ENCODE measurements around the gene EHD4.

The EHD4 gene

GRCh38 chr15:41915255-41915994 is 56.9 kb downstream of the EHD4 start:
- DNase-seq = no peak

- no peak for DNase-seq
These were observed 57.9 kb downstream of the EHD4 start for GRCh38 chr15:41914411-41914810.

- no peak for DNase-seq
These were observed 59.1 kb downstream of the EHD4 start for GRCh38 chr15:41913256-41913655.

- no peak for DNase-seq
These were observed 60.5 kb downstream of the EHD4 start for GRCh38 chr15:41911691-41912345.

- DNase-seq = no peak
These were observed 63.5 kb downstream of the EHD4 start for GRCh38 chr15:41908736-41909461.

- DNase-seq = no peak
These were observed 65.2 kb downstream of the EHD4 start for GRCh38 chr15:41907141-41907540.

- DNase-seq = no peak
These were observed 65.7 kb downstream of the EHD4 start for GRCh38 chr15:41906608-41907007.

GRCh38 chr15:41905036-41905793 is 67.1 kb downstream of the EHD4 start:
- DNase-seq = no peak

- DNase-seq = peak; percentile 86
These were observed 67.8 kb downstream of the EHD4 start for GRCh38 chr15:41904541-41905005.

- peak; percentile 66 for DNase-seq
These were observed 68.6 kb downstream of the EHD4 start for GRCh38 chr15:41903782-41904181.

- no peak for DNase-seq
These were observed 70.9 kb downstream of the EHD4 start for GRCh38 chr15:41901431-41901830.

- DNase-seq = no peak
These were observed 71.6 kb downstream of the EHD4 start for GRCh38 chr15:41900526-41901380.

- no peak for DNase-seq
These were observed 72.4 kb downstream of the EHD4 start for GRCh38 chr15:41899854-41900442.

- DNase-seq = peak; percentile 63
These were observed 75.0 kb downstream of the EHD4 start for GRCh38 chr15:41897363-41897799.

GRCh38 chr15:41896566-41896965 is 75.8 kb downstream of the EHD4 start:
- no peak for DNase-seq

GRCh38 chr15:41895957-41896356 is 76.4 kb downstream of the EHD4 start:
- no peak for DNase-seq

GRCh38 chr15:41895491-41895890 is 76.9 kb downstream of the EHD4 start:
- no peak for DNase-seq

- peak; percentile 88 for DNase-seq
These were observed 77.4 kb downstream of the EHD4 start for GRCh38 chr15:41894791-41895463.

GRCh38 chr15:41894251-41894790 is 78.0 kb downstream of the EHD4 start:
- DNase-seq = no peak

GRCh38 chr15:41893422-41894250 is 78.7 kb downstream of the EHD4 start, which contains the start of gene SPTBN5:
Gene SPTBN5 (minus strand): TSS chr15:41894053. CDS start chr15:41893497, 556 bp downstream.
- DNase-seq = no peak
